Astrocyte of the cerebellum (primary cell): Measurements from ENCODE around the gene CENPS.

Source experiments
- DNase-seq: peaks from one replicate; pipeline ENCODE4 v3.0.0-alpha.2; 2011; ENCODE audit warnings: low read depth
- H3K4me3 ChIP-seq: 2 replicates; pipeline ENCODE4 v1.5.1; 2011; ENCODE audit warnings: mild to moderate bottlenecking, low read depth, low read length, moderate library complexity
- in situ Hi-C: cut with HindIII; loops from 2 replicates; pipeline ENCODE4 v1.10.0; 2017; ENCODE audit warnings: low sequenced_read_pairs
- TF ChIP-seq, protein P1 (sequence below): IDR thresholded peaks from 2 replicates; pipeline ENCODE4 v1.5.1; 2012; ENCODE audit warnings: low read length, low read depth, moderate library complexity, mild to moderate bottlenecking; ENCODE audit errors: missing control alignments

Gene CENPS

DNA sequence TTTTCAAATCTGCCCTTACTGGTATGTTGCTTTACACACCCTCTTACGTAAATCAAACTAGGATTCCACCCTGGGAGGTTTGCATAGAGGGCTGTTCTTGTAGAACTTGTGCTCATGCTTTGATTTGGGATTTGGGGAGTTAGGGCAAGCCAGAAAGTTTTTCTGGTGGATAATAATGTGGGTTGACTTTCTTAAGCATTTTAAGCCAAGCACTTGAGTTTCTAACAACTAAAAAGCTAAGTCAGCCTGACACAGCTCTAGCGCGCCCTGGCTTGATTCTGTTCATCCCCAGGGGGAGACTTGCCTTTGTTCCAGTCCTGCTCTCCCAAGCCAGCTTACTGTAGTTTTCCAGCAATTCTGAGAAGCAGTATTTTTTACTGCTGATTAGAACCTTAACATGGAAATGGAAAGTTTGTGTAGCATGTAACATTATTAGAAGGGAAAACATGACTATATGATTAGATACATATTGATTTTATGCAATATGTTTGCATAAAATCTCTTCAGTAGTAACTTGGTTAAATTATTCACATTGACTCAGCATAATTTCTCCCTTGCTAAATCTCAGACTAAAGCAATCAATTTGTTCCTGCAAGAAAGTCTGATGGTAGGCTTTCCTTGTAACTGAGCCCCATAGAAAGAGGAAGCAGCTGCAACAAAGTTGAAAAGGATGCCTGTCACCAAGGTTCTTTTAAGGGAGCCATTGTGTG lies 42.4 kb upstream of the CENPS start:
- no peak overlapping the region for H3K4me3 ChIP-seq
- TF ChIP-seq, protein P1, sequence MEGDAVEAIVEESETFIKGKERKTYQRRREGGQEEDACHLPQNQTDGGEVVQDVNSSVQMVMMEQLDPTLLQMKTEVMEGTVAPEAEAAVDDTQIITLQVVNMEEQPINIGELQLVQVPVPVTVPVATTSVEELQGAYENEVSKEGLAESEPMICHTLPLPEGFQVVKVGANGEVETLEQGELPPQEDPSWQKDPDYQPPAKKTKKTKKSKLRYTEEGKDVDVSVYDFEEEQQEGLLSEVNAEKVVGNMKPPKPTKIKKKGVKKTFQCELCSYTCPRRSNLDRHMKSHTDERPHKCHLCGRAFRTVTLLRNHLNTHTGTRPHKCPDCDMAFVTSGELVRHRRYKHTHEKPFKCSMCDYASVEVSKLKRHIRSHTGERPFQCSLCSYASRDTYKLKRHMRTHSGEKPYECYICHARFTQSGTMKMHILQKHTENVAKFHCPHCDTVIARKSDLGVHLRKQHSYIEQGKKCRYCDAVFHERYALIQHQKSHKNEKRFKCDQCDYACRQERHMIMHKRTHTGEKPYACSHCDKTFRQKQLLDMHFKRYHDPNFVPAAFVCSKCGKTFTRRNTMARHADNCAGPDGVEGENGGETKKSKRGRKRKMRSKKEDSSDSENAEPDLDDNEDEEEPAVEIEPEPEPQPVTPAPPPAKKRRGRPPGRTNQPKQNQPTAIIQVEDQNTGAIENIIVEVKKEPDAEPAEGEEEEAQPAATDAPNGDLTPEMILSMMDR: peak; percentile 25
- peak; percentile 28 for DNase-seq
- in situ Hi-C loops: no loop called here

DNA sequence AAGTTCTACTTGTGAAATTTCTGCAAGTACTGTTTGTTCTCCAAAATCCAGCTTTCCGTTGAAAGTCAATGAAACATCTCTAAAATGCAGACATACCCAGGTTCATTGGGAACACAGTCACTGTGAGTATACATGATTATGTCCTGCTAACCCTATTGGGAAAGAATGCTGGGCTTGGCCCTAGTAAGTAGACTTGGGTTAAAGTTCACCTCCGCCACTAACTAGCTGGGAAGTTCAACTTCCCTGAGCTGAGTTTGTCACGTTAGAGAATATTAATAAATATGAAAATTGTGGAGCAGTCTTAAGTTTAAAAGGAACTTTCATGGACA lies 41.9 kb upstream of the CENPS start:
- DNase-seq: no peak
- no peak overlapping the region for H3K4me3 ChIP-seq
- TF ChIP-seq, protein P1: no peak
- in situ Hi-C loops: no loop called here

DNA sequence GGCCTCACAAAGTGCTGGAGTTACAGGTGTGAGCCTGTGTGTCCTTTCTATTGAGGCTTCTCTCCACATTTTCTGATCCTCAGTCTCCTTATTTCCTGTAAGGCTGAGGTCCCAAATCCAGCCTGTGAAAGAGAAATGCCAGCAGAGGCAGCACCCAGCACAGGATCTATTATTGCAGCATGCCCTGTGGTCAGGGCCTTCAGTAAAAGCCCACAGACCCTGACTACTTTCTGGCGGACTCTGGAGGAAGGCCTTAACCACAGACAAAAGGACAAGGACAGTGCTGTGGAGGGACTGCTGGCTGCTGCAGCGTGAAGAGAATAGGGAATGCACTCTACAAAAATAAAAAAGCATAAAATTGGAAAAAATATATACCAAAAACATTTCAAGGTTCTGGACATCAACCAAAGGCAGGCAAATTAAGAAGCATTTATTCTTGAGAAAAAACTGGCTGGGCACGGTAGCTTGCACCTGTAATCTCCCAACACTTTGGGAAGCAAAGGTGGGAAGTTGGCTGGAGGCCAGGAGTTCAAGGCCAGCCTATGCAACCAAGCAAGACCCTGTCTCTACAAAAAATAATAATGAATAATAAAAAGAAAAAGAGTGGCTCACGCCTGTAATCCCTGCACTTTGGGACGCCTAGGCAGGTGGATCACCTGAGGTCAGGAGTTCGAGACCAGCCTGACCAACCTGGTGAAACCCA lies 40.8 kb upstream of the CENPS start:
- no peak overlapping the region for H3K4me3 ChIP-seq
- no peak for DNase-seq
- TF ChIP-seq, protein P1: no peak
- in situ Hi-C loops: no loop called here

DNA sequence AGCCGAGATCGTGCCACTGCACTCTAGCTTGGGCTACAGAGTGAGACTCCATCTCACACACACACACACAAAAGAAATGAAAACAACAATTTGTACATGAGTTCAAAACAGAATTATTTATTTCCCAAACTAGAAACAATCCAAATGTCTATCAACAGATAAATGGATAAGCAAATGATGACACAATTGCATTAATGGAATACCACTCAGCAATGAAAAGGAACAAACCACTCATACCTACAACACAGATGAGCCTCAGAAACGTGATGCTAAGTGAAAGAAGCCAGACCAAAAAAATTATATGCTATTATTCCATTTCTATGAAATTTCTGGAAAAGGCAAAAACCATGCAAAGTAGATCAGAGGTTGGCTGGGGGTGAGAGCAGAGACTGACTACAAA lies 33.4 kb upstream of the CENPS start:
- in situ Hi-C loops: no loop called here
- no peak for DNase-seq
- TF ChIP-seq, protein P1: no peak
- no peak overlapping the region for H3K4me3 ChIP-seq

DNA sequence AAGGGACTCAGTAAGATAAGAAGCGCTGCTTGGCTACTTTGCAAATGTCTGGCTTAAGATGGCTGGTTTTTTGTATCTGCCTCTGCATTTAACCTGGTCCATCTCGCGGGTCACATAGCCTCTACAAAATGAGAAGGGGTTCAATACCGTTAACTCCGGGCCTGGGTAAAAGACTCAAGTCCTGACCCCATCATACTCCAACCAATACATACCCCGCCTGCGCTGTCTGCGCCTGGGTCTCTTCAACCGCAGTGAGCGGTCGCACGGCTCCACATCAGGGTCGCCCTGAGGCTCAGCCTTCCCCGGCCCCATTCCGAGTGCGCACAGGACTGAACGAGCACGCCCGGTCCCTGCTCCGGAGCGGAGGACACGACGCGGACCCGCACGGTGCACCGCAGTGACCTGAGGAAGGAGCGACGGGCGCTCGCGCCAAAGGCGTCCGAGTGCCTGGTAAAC lies 31.9 kb upstream of the CENPS start:
- in situ Hi-C loops: no loop called here
- TF ChIP-seq, protein P1: no peak
- DNase-seq: no peak
- peak overlapping the region; percentile 91 for H3K4me3 ChIP-seq

DNA sequence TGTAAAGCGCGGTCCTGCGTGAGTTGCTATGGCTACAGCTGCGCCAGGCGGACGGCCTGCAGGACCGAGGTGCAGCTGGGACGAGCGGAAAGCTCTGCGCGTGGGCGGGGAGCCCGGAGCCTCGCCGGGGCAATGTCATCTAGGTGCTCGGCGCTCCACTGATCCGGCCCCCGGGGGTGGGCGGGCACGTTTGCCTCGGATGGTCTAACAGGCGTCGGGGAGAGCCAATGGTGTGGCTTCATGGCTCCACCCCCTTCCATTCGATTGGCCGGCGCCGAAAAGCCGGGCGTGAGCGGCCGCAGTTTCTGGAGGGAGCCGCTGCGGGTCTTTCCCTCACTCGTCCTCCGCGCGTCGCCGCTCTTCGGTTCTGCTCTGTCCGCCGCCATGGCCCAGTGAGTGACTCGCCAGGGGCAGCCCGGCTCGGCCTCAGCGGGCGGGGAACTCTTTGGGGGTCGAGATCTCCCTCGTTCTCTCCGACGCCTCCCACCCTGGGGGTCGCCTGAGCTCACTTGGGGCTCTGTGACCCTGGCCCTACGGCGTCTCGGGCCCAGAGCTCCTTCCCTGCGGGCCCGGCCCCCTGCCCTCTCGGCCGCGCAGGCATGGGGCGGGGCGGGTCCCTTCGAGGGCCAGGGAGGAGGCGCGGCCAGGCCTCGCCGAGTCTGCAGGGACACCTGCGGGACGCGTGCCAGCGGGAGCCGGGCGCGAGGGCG lies 31.3 kb upstream of the CENPS start, which contains the start of gene PGD:
Gene PGD (plus strand): TSS at position 331 of the 710 bp plus-strand sequence. CDS start 54 bp downstream, at position 385.
- in situ Hi-C loops: no loop called here
- TF ChIP-seq, protein P1: no peak

More for the DNA sequence above, 31.3 kb upstream of the CENPS start, which contains the start of gene PGD:
- H3K4me3 ChIP-seq: peak within 1 kb of the TSS; percentile 91
- DNase-seq: peak; percentile 95
